SW 1271 (cell line): Measurements from ENCODE around the gene PPP4R2.

Experiments
- DNase-seq, 2 experiments: peaks; one replicate each; lab custom pipeline; 2025; lab: John Stamatoyannopoulos, UW

The PPP4R2 gene, protein sequence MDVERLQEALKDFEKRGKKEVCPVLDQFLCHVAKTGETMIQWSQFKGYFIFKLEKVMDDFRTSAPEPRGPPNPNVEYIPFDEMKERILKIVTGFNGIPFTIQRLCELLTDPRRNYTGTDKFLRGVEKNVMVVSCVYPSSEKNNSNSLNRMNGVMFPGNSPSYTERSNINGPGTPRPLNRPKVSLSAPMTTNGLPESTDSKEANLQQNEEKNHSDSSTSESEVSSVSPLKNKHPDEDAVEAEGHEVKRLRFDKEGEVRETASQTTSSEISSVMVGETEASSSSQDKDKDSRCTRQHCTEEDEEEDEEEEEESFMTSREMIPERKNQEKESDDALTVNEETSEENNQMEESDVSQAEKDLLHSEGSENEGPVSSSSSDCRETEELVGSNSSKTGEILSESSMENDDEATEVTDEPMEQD

DNA sequence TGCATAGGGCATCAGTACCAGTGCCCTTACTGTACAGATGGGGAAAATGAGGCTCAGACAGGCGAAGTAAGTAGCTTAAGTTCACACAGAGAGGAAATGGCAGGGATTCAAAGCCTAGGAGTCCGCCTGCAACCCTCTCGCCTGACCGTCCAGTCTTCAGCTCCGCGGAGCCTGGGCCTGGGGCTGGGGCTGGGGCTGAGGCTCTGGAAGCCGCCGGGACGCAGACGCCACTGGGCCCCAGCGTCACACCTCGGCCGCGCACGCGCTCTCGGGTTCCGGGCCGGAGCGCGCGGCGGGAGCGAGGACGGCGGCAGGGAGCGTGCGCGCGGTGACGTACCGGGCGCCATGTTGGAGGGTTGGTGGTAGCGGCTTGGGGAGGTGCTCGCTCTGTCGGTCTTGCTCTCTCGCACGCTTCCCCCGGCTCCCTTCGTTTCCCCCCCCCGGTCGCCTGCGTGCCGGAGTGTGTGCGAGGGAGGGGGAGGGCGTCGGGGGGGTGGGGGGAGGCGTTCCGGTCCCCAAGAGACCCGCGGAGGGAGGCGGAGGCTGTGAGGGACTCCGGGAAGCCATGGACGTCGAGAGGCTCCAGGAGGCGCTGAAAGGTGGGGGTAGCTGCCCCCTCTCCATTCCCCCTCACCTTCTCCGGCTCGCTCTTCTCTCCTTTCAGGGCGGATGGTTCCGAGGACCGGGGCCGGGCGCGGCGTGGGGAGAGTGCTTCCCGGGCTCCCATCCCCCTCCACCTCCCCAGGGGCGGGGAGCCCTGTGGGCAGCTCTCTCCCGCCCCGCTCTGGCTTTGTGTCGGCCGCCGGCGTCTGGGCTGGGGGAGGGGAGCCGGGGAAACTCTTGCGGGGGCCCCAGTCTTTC lies at the start of gene PPP4R2:
Gene PPP4R2 (plus strand): TSS at position 339 of the 861 bp plus-strand sequence. CDS start 227 bp downstream, at position 566.
- DNase-seq: peak; percentile 52 to 74

DNA sequence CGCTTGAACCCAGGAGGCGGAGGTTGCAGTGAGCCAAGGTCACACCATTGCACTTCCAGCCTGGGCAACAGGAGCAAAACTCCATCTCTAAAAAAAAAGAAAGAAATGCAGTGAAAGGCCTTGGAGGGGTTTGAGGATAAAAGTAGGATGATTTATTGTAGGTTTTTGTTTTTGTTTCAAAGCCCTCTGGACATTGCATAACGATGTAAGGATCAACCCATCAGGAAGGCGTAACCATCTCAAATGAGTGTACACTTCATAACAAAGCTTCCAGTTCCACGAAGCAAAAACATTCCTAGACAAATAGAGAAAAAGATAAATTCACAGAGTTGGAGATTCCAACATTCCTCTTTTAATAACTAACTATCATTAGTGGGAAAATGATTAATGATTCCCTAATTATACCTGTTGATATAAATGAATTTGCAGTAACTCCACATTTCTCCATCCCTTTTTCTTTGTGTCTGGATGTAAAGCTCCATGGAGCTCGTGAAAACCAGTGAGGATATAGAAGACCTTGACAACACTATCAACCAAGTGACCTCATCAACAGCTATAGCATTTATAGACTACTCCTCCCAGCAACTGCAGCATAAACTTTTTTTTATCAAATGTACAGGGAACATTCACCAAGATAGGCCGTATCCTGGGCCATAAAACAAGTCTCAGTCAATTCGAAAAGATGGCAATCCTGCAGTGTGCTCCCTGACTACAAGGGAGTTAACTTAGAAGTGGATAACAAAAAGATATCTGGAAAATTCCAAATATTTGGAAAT lies 48.7 kb upstream of the PPP4R2 start:
- no peak for DNase-seq

GRCh38 chr3:72949016-72949415 lies 47.6 kb upstream of the PPP4R2 start:
- DNase-seq: no peak

- no peak for DNase-seq
These were observed 46.2 kb upstream of the PPP4R2 start for GRCh38 chr3:72950372-72950771.

DNA sequence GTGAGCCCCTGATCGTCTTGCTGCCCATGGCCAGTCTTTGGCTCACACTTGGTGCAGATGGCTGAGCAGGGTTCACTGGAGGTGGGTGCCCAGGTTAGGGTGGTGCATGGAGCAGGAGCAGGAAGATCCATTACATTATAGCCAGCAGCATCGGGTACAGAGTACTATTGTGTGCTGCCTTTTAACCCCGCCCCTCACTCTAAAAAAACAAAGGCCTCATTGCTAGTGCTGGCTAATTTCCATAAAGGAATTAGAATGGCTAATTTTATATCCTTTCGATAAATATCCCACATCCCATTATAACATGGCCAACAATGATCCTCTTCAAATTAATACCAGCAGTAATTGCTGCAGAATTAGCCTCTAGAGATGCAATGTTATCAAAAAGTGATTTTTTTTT lies 45.8 kb upstream of the PPP4R2 start:
- no peak for DNase-seq

GRCh38 chr3:72951259-72951722 lies 45.3 kb upstream of the PPP4R2 start:
- DNase-seq: no peak

GRCh38 chr3:72953325-72953956 lies 43.2 kb upstream of the PPP4R2 start:
- DNase-seq: no peak

DNA sequence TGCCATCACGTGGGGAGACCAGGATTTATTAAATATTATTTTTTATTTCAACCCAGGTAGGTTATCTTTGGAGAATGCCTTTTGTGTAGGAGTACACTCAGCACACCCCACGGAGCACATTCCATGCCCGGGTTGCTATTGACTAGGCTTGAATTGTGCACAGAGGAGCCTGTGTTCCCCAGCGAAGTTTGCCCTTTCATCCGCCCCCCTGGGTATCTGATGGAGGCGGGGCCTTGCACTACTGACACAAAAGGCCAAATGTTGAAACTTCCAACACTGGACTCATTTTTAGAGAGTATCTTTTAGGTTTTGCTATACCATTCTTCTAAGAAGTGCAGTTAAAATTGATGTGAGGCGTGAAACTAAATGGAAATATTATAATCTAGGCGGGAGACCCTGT lies 39.3 kb upstream of the PPP4R2 start:
- no peak for DNase-seq

- no peak for DNase-seq
These were observed 37.3 kb upstream of the PPP4R2 start for GRCh38 chr3:72959336-72959735.

DNA sequence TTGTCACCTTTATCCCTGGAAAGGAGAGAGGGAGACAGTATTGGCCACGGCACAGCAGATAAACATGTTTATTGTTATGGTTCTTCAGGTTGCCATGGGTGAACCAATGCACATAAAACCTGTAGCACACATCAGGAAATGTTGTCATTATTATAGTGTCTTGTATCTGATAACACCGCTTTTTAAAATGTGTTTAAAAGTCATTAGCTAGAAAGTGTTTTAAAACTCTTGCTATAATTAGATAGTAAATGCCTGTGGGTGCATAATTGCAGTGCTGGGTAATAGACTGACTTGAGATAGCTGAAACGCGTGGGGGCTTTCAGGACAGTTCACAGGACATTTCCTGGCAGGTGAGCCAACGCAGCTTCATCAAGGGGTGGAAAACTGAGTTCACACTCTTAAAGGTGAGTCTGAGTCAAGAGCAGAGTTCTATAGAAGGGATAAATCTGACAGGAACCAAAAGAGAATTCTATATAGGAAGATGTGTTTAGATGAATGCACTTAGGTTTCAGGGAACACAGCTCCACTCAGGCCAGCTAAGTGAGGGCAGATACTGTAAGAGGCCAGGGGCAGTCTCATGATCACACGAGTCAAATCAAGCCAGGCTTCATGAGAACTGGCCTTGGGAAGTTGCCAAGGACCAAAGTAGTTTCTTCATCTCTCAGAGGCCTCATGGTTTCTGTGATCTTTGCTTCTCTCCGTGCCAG lies 35.6 kb upstream of the PPP4R2 start:
- DNase-seq: no peak

- DNase-seq: no peak
These were observed 34.9 kb upstream of the PPP4R2 start for GRCh38 chr3:72961752-72962151.

DNA sequence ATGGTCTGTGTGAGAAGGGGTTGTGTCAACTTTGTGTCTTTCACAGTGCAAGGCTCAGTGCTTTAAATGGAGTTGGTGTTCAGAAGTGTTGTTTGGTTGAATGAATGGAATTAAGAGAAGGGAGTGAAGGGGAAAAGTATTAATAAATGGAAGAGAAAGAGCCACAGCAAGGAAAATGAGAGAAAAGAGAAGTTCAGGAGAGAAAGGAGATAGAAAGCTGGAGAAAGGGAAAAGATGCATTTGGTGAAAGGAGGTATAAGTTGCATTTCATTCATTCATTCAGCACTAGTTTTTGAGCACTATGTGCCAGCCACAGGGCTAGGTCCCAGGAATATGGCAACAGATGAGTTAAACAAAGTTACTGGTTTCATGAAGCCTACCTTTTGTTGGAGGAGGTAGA lies 34.3 kb upstream of the PPP4R2 start:
- DNase-seq: no peak

DNA sequence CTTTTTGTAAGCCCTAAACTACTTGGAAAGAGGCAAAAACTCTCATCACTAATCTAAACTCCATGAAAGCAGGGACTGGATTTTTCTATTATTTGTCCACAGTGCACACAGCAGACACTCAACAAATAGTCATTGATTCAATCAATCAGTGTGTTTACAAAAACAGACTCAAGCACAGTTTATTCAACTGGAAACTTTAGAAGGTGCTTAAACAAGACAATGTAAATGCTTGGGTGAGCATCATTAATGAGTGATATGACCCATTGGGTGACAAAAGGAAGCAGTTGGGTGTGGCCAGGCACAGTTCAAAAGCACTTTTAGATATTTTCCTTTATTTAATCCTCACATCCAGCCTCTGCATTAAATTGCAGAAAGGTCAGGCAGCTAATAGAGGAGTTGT lies 32.0 kb upstream of the PPP4R2 start:
- DNase-seq: no peak

DNA sequence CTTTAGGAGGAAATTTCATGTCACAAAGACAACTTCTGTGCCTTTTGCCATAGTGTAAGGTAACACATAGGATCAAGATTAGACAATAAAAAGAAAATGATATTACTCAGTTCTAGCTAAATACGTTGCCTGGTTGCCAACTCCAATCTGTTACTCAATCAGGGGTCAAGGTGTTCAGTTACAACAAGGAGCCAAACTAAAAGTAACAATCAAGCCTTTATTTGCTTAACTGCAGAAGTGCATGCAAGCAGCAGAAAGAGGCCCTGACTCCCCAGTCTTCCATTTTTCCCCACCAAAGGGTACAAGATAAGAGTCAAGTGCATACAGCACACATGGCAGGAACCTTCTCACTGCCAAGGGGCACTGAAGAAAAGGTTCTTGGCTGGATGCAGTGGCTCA lies 28.3 kb upstream of the PPP4R2 start:
- DNase-seq: no peak

GRCh38 chr3:72969766-72970165 lies 26.8 kb upstream of the PPP4R2 start:
- no peak for DNase-seq

DNA sequence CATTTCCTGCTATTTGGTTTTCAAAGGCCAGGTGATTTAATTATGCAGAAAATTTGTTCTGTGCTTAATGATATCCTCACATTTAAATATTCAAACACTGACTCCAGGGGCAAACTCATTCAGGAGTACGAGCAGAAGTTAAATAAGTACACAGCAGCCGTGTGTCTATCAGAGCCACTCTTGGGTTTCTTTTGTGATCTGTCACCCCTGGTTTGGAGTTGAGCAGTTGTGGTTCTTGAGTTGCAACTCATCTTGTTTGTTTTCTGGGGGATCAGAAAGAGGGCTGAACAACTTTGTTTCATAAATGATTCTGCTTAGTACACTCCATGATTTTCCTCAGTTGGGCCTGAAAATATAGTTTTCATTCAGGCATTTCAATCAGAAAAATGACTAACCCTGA lies 25.7 kb upstream of the PPP4R2 start:
- DNase-seq: no peak

- no peak for DNase-seq
These were observed 23.9 kb upstream of the PPP4R2 start for GRCh38 chr3:72972706-72973030.

DNA sequence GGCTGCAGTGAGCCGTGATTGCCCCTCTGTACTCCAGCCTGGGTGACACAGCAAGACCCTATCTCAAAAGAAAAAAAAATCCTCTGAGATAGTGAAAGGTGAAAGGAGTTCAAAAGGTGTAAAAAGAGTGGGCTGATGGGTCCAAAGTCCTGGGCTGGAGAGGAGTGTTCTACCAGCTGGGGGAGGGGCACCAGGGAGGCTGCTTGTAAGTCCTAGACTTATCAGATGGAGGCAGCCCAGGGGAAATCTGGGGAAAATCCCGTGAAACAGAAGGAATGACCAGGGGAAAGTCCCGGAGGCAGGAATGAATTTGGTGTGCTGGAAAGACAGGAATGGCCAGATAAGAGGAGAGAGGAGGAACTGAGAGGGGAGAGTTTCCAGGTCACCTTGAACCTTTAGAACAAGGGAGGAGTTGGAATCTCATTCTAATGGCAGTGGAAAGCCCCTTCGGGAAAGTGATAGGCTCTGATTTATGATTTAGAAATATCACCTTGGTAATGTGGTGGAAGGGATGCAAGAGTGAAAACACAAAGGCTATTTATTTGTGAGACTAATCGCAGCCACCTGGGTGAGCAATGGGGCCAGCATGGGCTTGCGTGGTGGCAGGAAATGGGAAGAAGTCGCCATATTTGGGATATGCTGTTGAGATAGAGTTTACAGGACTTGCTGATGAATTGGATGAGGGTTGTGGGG lies 23.4 kb upstream of the PPP4R2 start:
- DNase-seq: no peak

DNA sequence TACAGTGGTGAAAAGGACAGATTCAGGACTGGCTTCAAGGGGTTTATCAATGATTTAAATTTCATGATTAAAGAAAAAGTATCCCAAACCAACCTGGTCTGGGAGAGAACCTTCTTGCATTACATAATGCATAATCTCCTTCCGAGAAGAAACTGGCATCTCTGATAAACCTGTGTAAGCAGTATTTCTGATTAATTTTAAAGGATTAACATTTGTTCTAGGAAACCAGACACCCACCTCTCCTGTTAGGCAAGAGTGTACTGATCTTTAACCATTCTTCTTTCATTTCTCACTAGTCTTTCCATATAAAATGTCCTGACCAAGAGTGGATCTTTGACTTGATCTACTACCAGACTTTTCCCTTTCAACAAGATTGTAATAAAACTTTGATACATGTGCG lies 22.8 kb upstream of the PPP4R2 start:
- no peak for DNase-seq

DNA sequence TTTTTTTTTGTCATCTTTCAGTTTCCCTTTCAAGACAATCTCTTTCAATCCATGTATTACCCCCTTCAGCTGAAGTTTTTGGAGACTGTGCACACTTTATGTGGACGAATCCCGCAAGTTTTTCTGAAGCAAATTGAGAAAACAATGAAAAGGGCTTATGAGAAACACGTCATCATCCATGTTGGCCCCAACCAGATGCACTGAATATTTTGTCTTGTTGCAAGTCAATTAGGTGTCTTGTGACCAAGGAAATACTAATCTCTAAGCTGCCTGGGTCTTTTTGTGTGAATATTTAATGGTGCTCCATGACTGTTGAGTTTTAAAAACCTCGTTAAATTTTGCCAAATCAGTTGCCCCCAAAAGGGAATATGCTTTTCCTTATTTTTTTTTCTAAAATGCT lies 21.7 kb upstream of the PPP4R2 start:
- DNase-seq: no peak

DNA sequence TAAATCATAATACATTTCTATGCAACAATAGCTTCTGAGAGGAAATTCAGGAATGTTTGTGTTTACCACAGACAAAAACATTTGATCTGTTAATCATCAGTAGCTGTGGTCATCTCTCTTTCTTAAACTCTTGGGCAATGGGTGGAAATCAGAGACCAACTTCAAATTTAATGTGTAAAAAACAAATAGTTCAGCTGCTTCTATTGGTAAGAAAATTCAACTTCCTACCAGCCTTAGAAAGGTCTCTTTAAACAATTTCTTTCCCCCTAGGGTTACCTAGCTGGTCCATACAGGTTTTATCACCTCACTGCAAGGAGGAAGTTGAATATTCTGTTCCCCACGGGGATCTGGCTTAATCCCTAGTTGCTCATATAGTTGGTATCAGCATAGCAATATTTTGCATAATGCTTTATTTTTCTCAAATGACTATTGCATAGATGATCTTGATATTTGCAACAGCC lies 20.3 kb upstream of the PPP4R2 start:
- DNase-seq: no peak
